ENCODE results near the gene ASCC2.
"Not testable (repeated sequence)": the region's sequence is repeated elsewhere in the genome, so short reads cannot be mapped to it uniquely, and the experiment has no call there.

Gene ASCC2

GRCh38 chr22:29860006-29860766, 22.1 kb upstream of the ASCC2 start:
- DNase-seq, result no peak
- intact Hi-C loops (cut with DNase I), result no loop called here

DNA sequence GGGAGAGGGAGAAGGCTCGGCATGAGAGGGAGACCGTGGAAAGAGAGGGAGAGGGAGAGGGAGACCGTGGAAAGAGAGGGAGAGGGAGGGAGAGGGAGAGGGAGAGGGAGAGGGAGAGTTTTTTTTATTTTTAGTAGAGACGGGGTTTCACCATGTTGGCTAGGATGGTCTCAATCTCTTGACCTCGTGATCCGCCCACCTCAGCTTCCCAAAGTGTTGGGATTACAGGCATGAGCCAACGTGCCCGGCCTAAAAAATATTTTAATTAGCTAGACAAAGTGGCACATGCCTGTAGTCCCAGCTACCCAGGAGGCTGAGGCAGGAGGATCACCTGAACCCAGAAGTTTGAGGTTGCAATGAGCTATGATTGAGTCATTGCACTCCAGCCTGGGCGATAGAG, 21.0 kb upstream of the ASCC2 start:
- DNase-seq; intact Hi-C loops (cut with DNase I): not testable (repeated sequence)

DNA sequence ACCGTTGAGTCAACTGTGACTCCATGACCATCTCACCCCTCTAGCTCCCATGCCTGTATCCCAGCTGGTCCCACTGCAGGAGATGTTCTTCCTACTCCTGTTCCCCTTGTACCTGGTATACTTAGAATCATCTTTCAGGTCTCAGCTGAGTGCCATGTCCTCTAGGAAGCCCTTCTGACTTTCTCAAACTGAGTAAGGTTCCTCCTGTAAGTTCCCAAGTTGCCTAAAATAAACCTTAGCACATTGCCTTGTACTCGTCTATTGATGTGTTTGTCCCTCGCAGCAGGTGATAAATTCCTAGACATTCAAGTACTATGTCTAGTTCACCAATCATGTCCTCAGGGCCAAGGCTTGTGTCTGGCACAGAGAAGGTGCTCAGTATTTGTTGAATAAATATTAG, 18.4 kb upstream of the ASCC2 start:
- no peak for DNase-seq
- intact Hi-C loops (cut with DNase I), result no loop called here

DNA sequence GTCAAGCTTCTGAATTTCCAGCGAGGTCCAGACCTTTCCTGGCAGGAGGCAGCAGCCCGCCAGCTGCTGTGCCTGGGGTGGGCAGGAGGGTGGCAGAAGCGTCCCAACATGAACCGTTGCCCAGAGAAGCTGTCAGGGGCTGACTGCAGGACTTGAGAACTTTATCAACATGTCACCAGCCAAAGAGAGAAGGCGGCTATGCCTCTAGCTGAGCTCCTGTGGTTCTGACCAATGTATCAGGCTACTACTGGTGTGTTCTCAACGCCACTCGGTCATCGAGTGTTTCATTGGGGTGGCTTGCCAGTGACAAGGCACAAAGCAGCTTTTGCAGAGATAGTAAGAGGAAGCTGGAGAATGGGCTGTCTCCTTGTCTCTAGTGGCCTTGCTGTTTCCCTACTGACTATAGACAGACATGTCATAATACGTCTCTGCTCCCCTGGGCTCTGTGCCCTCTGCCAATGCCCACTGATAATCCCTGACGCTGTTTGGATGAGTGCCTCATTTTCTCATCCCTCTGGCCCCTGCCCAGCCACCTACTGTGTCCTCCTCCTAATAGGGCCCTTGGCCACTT, 17.6 kb upstream of the ASCC2 start:
- peak in 1 of 10 donors; percentile 24 for DNase-seq
- intact Hi-C loops (cut with DNase I), result no loop called here

- intact Hi-C loops (cut with DNase I), result no loop called here
- no peak for DNase-seq
Measured at GRCh38 chr22:29854432-29854831, 16.4 kb upstream of the ASCC2 start.

DNA sequence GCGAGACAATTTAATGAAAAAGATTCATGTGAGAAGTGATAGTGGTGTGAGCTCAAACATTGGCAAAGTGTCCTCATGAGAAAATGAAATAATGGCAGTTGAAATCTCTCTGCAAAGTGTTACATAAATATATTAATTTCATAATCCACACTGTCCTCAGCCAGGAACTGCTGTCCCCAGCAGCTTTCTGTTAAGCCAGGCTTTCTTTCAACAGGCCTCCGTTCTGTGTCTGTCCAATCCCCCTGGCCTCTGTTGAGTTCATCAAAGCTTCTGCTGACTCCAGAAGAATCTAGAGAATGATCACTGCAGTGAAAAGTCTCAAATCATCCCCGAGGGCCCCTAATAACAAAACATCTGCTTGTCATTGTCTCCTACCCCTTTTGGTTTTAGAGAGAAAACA, 10.0 kb upstream of the ASCC2 start:
- intact Hi-C loops (cut with DNase I), result no loop called here
- no peak for DNase-seq

GRCh38 chr22:29846290-29846689, 8.2 kb upstream of the ASCC2 start:
- intact Hi-C loops (cut with DNase I), result no loop called here

GRCh38 chr22:29842740-29843139, 4.7 kb upstream of the ASCC2 start:
- DNase-seq, result no peak
- intact Hi-C loops (cut with DNase I), result no loop called here

More at GRCh38 chr22:29846290-29846689, 8.2 kb upstream of the ASCC2 start:
- no peak for DNase-seq

DNA sequence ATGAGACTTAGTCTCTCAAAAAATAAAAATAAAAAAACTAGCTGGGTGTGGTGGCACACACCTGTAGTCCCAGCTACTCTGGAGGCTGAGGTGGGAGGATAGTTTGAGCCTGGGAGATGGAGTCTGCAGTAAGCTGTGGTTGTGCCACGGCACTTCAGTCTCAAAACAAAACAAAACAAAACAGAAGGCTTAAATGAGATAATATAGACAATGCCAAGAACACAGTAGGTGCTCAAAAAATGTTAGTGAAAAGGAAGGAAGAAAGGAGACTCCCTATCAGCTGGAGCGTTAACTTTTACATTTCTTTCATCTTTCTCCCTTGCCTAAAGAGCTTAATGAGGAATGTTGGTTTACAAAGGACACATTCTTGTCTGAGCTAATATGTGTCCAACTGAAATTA, 4.1 kb upstream of the ASCC2 start:
- intact Hi-C loops (cut with DNase I), result no loop called here
- no peak for DNase-seq

DNA sequence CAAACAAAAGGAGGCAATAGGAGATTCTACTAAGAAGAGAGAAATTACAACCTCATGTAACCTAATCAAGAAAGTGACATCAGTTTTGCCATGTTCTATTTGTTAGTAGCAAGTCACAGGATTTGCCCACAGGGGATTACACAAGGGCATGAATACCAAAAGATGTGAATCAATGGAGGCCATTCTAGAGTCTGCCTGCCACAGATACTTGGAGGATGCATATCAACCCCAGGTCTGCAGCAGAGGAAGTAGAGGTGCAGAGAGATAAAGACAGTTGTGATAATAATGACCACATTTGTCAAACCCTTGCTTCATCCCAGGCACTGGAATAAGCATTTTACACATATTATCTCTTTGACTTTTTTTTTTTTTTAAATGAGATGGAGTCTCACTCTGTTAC, 2.4 kb upstream of the ASCC2 start:
- intact Hi-C loops (cut with DNase I), result no loop called here

GRCh38 chr22:29839039-29839438, 965 bp upstream of the ASCC2 start:
- intact Hi-C loops (cut with DNase I), result loop anchor here (5.0 kb wide), 1 partner anchor 43 kb away; the partner anchor contains the start of gene MTMR3
- no peak for DNase-seq

More for the DNA sequence above, 2.4 kb upstream of the ASCC2 start:
- no peak for DNase-seq

DNA sequence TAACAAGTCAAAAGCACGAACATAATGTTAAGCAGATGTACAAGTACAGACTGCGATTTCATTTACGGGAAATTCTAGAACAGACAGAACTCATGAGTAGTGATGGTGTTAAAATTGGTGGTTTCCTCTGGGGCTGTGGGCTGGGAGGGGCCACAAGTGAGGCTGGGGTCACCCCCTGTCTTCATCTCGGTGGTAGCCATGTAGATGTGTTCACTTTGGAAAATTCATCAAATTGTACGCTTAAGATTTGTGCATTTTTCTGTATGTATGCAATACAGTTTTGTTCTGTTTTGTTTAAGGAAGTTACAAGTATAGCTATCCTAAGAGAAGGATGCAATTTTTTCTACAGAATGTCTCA, 504 bp upstream of the ASCC2 start:
- intact Hi-C loops (cut with DNase I), result loop anchor here (5.0 kb wide), 1 partner anchor 44 kb away; the partner anchor contains the start of gene MTMR3
- peak in 1 of 10 donors; percentile 53 for DNase-seq

DNA sequence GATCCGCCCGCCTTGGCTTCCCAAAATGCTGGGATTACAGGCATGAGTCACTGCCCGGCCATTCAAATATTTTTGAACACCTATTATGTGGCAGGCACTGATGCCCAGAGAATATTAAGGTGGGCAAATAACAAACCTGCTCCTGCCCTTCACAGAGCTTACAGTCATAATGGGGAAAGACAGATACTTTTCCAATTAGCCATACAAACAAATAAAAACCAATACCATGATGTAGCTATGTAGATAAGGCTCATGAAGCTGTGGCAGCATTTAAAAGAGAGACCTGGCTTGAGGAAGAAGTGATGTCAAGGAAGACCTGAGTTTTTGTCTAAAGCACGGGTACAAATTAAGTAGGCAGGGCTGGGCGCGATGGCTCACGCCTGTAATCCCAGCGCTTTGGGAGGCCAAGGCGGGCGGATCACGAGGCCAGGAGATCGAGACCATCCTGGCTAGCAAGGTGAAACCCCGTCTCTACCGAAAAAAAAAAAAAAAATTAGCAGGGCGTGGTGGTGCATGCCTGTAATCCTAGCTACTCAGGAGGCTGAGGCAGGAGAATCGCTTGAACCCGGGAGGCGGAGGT, 1.2 kb downstream of the ASCC2 start:
- intact Hi-C loops (cut with DNase I), result loop anchor here (5.0 kb wide), 1 partner anchor 45 kb away; the partner anchor contains the start of gene MTMR3
- peak in 1 of 10 donors; percentile 53 for DNase-seq

DNA sequence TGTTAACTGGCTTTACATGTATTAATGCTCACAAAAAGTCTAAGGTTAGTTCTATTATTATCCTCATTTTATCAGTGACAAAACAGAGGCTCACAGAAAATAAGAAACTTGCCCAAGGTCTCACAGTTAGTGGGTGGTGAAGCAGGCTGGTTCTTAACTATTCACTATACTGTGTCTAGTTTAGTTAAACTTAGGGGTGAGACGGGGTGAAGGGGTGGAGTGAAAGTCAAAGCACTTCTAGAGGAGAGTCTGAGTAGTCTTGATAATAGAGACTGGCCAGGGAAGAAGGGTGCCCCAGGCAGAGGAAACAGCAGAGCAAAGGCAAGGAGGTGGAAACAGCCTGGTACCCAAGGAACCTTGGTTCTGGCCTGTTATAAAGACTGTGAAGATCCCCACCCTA, 4.0 kb downstream of the ASCC2 start:
- DNase-seq, result peak in 1 of 10 donors; percentile 7
- intact Hi-C loops (cut with DNase I), result no loop called here

DNA sequence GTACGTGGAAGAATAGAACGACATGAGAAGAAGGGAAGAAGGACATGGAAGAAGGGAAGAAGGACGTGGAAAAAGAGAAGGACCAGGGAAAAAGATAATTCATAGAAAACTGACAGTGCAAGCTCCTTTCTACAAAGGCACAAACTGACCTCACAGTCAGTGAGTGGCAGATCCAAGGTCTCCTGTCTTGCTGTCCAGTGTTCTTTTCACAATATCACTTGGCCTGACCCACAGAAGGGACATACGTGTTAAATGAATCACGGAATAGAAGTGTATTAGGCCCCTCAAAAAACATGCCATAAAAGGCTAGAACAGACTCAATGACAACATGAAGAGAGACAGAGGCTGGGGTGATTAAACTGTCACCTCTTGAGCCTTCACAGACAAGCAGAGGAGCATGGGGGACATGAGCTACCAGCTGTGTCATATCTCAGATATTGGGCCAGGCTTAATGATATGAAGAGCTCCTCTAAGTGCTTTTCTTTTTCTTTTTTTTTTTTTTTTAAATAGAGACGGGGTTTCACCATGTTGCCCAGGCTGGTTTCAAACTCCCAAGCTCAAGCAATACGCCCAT, 4.6 kb downstream of the ASCC2 start:
- no peak for DNase-seq
- intact Hi-C loops (cut with DNase I), result no loop called here

DNA sequence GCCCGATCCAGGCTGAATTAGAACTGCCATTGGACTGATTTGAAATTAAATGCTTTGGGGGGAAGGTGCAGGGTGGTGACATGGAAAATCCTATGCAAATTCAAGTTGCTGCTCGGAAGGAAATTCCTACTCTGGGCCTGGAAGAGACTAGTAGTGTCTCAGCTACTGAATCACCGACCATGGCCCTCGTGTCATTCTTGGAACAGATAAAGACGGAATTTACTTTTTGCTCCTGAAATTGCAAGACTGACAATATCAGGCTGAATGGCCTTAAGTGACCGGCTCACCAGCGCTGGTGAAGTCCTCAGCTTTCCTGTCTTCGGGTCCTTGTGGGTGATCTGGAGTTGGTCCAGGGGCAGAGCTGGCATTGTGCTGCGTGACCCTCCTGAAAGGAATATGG, 6.1 kb downstream of the ASCC2 start:
- intact Hi-C loops (cut with DNase I), result no loop called here
- DNase-seq, result no peak

- intact Hi-C loops (cut with DNase I), result no loop called here
Measured at GRCh38 chr22:29831186-29831921, 6.7 kb downstream of the ASCC2 start.

GRCh38 chr22:29830585-29830984, 7.5 kb downstream of the ASCC2 start:
- DNase-seq, result peak in 1 of 10 donors; percentile 52
- intact Hi-C loops (cut with DNase I), result no loop called here

More at GRCh38 chr22:29831186-29831921, 6.7 kb downstream of the ASCC2 start:
- no peak for DNase-seq

DNA sequence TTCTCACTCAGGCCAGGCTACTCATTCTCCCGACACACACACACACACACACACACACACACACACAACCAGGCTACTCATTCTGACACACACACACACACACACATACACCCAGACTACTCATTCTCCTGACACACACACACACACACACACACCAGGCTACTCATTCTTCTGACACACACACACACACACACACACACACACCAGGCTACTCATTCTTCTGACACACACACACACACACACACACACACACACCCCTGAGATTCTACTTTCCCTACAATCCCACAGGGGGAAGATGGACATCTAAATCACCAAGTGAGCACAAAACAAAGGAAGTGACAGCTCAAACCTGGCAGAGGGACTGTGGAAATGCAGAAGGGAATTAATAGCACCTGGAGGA, 10.3 kb downstream of the ASCC2 start:
- intact Hi-C loops (cut with DNase I), result not testable (repeated sequence)

DNA sequence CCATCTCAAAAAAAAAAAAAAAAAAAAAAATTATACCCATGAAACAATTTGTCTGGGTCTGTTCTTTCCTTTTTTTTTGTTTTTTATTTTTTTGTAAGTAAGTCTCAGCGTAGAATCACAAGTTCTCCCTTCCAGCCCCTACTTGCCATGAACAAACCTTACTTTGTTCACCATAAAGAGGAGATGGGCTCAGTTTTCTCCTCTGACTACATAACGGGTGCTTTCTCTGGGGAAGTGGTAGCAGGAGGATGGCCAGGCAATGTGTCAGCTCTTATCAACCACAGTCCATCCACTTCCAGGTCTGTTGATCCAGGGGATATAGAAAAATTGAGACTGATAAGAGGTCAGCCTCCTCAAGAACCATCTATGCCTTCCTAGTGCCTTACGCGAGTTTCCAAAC, 11.0 kb downstream of the ASCC2 start:
- intact Hi-C loops (cut with DNase I), result no loop called here

More for the DNA sequence above, 10.3 kb downstream of the ASCC2 start:
- not testable (repeated sequence) for DNase-seq

GRCh38 chr22:29825578-29825977, 12.5 kb downstream of the ASCC2 start:
- intact Hi-C loops (cut with DNase I), result no loop called here
- DNase-seq, result no peak

More for the DNA sequence above, 11.0 kb downstream of the ASCC2 start:
- DNase-seq, result no peak

Measured in posterior cingulate gyrus (tissue), 11 donors.